ENCODE results near the gene MAP2K2.

MAP2K2 gene

DNA sequence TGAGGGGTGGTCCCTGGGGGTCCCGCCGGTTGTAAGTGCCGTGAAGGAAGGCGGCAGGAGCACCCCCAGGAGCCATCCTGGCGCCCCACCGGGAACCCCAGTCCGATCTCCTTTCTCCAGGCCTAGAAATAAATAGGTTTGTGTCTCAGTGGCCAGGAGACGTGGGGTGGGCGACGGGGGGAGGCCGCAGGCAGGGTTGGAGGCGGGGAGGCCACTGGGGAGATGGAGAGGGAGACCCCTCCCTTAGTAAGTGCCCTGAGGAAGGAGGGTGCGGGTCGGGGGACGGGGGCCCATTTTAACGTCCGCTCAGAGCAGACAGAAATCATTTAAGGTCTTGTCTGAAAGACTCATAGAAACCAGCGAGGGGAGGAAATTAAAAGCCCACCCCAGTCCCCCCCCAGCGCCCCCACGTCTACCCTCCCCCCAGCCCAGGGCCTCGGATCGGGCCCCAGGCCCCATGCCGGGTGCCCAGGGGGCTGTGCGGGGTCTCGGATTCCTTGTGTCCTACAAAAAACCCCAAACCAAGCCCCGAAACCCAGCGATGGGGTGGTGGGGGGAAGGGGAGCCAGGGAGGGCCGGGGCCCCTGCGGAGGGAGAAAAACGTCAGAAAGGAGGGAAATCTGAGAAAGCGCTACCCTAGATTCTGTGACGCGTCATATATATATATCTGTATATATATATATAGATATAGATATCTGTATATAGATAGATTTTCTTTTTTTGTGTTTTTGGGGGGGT lies 76.8 kb downstream of the MAP2K2 start:
- DNase-seq (ENCODE audit: low read depth): no peak
- TF ChIP-seq, protein P1, sequence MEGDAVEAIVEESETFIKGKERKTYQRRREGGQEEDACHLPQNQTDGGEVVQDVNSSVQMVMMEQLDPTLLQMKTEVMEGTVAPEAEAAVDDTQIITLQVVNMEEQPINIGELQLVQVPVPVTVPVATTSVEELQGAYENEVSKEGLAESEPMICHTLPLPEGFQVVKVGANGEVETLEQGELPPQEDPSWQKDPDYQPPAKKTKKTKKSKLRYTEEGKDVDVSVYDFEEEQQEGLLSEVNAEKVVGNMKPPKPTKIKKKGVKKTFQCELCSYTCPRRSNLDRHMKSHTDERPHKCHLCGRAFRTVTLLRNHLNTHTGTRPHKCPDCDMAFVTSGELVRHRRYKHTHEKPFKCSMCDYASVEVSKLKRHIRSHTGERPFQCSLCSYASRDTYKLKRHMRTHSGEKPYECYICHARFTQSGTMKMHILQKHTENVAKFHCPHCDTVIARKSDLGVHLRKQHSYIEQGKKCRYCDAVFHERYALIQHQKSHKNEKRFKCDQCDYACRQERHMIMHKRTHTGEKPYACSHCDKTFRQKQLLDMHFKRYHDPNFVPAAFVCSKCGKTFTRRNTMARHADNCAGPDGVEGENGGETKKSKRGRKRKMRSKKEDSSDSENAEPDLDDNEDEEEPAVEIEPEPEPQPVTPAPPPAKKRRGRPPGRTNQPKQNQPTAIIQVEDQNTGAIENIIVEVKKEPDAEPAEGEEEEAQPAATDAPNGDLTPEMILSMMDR (conservative IDR thresholded peaks at IDR 0.05; ENCODE audit: control insufficient read depth, insufficient read depth, low read depth, low read length): no peak
- no peak overlapping the region for H3K4me3 ChIP-seq (ENCODE audit: control insufficient read depth, low read depth, low read length)

DNA sequence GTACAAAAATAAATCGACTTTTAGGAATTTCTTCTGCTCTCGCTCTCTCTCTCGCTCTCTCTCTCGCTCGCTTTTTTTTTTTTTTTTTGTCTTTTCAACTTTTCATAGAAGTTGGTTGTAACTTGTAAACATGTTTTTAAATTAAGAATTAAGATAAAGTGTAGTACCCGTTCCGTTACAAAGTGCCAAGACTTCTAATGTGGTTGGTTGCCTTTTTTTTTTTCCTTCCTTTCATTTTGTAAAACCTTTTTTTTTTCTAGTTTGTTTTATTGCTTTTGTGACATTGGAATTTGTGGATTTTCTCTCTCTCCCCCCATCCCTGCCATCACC lies 77.6 kb downstream of the MAP2K2 start:
- DNase-seq (ENCODE audit: low read depth): no peak
- TF ChIP-seq, protein P1 (conservative IDR thresholded peaks at IDR 0.05; ENCODE audit: control insufficient read depth, insufficient read depth, low read depth, low read length): no peak
- H3K4me3 ChIP-seq (ENCODE audit: control insufficient read depth, low read depth, low read length): no peak overlapping the region

DNA sequence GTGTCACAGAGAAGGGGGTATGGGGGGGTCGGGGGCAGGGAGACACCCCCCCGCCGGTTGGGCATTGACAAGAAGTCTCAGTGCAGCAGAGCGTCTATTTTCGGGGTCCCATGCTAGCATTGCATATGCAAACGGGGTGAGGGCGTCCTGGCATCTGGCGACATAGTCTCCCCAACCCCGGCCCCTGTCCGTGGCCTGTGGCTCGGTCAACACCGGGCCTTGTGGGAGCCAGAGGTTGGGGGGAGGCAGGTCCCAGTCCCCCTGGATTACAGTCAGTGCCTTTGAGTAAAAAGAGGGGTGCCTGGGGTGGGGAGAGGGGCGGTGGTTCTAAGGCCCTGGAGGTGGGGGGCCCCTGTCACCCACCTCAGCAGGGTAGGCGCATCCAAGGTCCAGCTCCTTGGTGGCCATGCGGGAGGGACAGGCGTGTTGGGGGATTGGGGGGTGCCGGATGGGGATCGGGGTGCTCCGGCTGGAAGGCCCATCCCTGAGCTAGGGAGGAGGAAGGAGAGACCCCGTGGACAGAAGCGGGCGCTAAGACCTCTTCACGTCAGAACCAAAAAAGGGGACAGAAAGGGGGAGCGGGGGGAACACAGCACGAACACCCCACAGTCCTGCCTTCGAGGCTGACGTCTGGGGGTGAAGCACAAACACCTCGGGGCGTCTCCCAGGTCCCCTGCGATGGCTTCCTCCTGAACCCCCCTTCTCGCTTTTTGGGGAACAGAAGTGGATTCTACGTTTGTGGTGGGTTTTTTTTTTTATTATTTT lies 78.1 kb downstream of the MAP2K2 start:
- no peak overlapping the region for H3K4me3 ChIP-seq (ENCODE audit: control insufficient read depth, low read depth, low read length)
- TF ChIP-seq, protein P1 (conservative IDR thresholded peaks at IDR 0.05; ENCODE audit: control insufficient read depth, insufficient read depth, low read depth, low read length): no peak
- DNase-seq (ENCODE audit: low read depth): no peak

DNA sequence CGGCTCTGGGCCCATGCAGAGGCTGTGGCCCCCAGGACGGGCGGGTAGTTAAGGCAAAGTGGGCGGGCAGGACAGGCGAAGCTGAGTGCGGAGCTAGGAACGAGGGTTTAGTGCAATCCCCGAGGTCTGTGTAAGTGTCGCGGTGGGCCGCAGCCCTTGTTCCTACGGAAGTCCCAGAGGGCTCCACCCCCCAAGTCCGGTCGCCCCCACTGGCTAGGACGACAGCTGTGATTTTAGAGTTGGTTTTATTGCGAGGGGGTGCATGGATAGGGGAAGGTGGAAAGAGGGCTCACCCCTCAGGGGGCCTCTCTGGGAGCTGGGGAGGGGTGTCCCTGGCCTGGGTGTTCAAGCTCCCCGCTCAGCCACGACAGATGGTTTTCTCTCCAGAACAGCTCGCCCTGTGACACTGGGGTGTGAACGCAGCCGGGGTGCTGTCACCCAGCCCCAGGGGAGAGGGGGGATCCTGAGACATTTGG lies 78.9 kb downstream of the MAP2K2 start:
- TF ChIP-seq, protein P1 (conservative IDR thresholded peaks at IDR 0.05; ENCODE audit: control insufficient read depth, insufficient read depth, low read depth, low read length): no peak
- DNase-seq (ENCODE audit: low read depth): no peak
- no peak overlapping the region for H3K4me3 ChIP-seq (ENCODE audit: control insufficient read depth, low read depth, low read length)

DNA sequence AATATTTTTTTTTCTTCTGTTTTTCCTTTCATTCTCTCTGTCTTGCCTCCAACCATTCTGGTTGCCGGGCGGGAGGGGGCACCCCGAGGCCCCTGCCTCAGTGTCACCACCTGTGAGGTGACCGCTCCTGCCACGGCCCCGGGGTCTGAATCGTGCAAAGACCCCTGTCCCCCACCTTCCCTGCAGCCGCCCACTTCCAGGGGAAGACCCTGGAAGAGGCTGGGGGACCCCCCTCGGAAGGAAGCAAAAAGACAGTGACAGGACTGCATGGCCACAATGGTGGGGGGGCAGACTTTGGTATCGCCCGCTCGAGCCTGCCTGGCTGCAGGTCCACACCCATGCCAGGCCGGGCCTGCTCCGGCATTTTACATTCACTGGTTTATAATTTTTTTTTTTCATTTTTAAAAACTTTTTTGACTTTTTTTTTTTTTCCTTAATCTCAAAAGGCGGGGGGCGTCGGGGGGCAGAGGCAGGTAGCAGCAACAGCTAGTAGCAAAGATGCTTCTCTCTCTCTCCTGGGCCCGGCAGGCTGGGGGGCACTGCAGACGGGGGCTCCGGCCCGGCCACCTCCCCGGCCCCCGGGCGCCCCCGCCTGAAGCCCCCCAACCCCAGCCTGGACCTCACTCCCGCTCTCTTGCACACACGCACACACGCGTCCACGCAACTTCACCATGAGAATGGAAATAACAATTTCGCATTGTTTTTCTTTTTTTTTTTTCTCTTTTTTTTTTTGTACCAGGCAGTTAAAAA lies 79.8 kb downstream of the MAP2K2 start:
- TF ChIP-seq, protein P1 (conservative IDR thresholded peaks at IDR 0.05; ENCODE audit: control insufficient read depth, insufficient read depth, low read depth, low read length): no peak
- DNase-seq (ENCODE audit: low read depth): no peak
- no peak overlapping the region for H3K4me3 ChIP-seq (ENCODE audit: control insufficient read depth, low read depth, low read length)

DNA sequence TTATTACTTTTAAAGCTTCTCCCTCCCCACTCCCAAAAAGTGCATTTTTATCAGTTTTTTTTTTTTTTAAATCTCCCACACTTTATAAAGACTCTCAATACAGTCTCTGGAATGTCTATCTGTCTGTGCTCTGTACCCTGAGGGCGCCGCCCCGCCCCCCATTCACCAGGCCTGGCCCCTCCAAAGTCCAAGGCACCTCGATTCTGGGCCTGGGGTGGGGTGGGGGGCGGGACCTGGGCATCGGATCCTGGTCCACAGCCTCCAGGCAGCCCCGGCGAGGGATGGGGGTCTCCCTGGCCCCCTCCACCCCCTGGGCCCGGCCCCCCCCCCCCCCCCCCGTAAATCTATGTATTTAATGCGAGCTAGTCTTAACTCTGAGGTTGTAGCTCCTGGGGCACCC lies 80.5 kb downstream of the MAP2K2 start:
- DNase-seq (ENCODE audit: low read depth): no peak
- H3K4me3 ChIP-seq (ENCODE audit: control insufficient read depth, low read depth, low read length): no peak overlapping the region
- TF ChIP-seq, protein P1 (conservative IDR thresholded peaks at IDR 0.05; ENCODE audit: control insufficient read depth, insufficient read depth, low read depth, low read length): no peak

All from fibroblast of mammary gland (primary cell).